ENCODE measurements around the gene NRSN1.

DNA sequence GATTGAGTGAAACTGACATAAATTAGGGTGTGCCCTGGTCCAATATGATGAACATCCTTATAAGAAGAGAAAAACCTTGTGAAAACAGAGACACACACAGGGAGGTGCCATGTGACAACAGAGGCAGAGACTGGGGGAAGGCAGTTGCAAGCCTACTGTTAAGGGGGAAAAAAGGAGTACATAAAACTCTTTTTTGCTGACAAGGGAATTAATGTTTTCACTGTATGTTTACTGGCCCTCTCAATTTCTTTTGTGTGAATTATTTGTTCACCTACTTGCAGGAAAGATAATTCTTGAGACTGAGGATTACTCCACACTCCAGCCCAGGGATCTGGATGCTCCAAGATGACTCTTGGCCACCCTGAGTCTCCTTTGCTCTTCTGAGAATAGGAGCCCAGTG is 12.1 kb upstream of the NRSN1 start:
- TF ChIP-seq, protein P1, sequence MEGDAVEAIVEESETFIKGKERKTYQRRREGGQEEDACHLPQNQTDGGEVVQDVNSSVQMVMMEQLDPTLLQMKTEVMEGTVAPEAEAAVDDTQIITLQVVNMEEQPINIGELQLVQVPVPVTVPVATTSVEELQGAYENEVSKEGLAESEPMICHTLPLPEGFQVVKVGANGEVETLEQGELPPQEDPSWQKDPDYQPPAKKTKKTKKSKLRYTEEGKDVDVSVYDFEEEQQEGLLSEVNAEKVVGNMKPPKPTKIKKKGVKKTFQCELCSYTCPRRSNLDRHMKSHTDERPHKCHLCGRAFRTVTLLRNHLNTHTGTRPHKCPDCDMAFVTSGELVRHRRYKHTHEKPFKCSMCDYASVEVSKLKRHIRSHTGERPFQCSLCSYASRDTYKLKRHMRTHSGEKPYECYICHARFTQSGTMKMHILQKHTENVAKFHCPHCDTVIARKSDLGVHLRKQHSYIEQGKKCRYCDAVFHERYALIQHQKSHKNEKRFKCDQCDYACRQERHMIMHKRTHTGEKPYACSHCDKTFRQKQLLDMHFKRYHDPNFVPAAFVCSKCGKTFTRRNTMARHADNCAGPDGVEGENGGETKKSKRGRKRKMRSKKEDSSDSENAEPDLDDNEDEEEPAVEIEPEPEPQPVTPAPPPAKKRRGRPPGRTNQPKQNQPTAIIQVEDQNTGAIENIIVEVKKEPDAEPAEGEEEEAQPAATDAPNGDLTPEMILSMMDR (conservative IDR thresholded peaks at IDR 0.05; ENCODE audit: low read length), result no peak
- TF ChIP-seq EZH2phosphoT487 (IDR thresholded peaks at IDR 0.05; ENCODE audit: borderline replicate concordance, low read depth, low read length), result no peak

Measured in OCI-LY7 (cell line).